Dermis lymphatic vessel endothelial cell (primary cell): ENCODE data around the gene REEP1. TPM values are rescaled to one million over a fixed set of nuclear protein-coding genes. Genes with fewer than 3 reads are reported as not detected.

Experiments used
- total RNA-seq: library from RNA; depleted of rRNA; stranded (reverse); fragments of >200 nt; gene quantifications from 2 replicates; pipeline ENCODE4 v1.2.1, GENCODE V29; 2014

The REEP1 gene
- 17.7 and 22.9 TPM in 2 replicates for total RNA-seq

GRCh38 chr2:86337244-86337835, at the start of gene REEP1:
TSS of gene REEP1 (minus strand) at chr2:86337626. CDS start at chr2:86337510, 116 bp downstream.

GRCh38 chr2:86195055-86195807, 142.2 kb downstream of the REEP1 start, which contains the start of gene IMMT:
TSS of gene IMMT (minus strand) at chr2:86195462. CDS start at chr2:86195382, 80 bp downstream.

Other genes with a start within 250 kb of the REEP1 start
- 5.5 and 10.7 TPM in 2 replicates for gene POLR1A, start 231.7 kb downstream of the REEP1 start, total RNA-seq
- gene PTCD3, start 231.4 kb downstream of the REEP1 start, total RNA-seq: 41.1 and 60.6 TPM in 2 replicates
- 43.1 and 53.2 TPM in 2 replicates for gene IMMT, start 142.2 kb downstream of the REEP1 start, total RNA-seq
- 34.4 and 51.7 TPM in 2 replicates for gene MRPL35, start 138.2 kb downstream of the REEP1 start, total RNA-seq
- gene KDM3A, start 103.7 kb upstream of the REEP1 start, total RNA-seq: 42.5 and 43.5 TPM in 2 replicates
- gene CHMP3, start 225.8 kb upstream of the REEP1 start, total RNA-seq: 85.8 and 96.9 TPM in 2 replicates